Chondrocyte (in vitro differentiated cells): ENCODE results near the gene AKAP13. TPM values are rescaled to one million over a fixed set of nuclear protein-coding genes. Genes with fewer than 3 reads are reported as not detected.
A peak's percentile ranks its signal among the peaks of the same experiment; 100 is the strongest.

Experiments used
- DNase-seq: peaks from one replicate; pipeline ENCODE4 v3.0.0; 2021; ENCODE audit warnings: mixed read lengths, low spot score
- H3K27ac Mint-ChIP-seq: one replicate; pipeline ENCODE4 v1.8.0; 2021; ENCODE audit warnings: mild to moderate bottlenecking, moderate library complexity, mixed read lengths; ENCODE audit not compliant: unreplicated experiment
- H3K27me3 Mint-ChIP-seq: 2 replicates; pipeline ENCODE4 v1.8.0; 2021; ENCODE audit warnings: low read depth, mixed read lengths
- H3K36me3 Mint-ChIP-seq: 2 replicates; pipeline ENCODE4 v1.8.0; 2021; ENCODE audit warnings: low read depth, mixed read lengths
- H3K4me1 Mint-ChIP-seq: 2 replicates; pipeline ENCODE4 v1.8.0; 2021; ENCODE audit warnings: low read depth, mild to moderate bottlenecking, mixed read lengths
- H3K4me3 Mint-ChIP-seq: one replicate; pipeline ENCODE4 v1.8.0; 2021; ENCODE audit warnings: mild to moderate bottlenecking, moderate library complexity, mixed read lengths; ENCODE audit not compliant: unreplicated experiment
- H3K9me3 Mint-ChIP-seq: 2 replicates; pipeline ENCODE4 v1.8.0; 2021; ENCODE audit warnings: low read depth, mixed read lengths
- CTCF ChIP-seq: fragments of 200-600 bp; sonication (generic); IDR thresholded peaks from 2 replicates; pipeline ENCODE4 v1.5.0; 2021; ENCODE audit warnings: antibody characterized with exemption, mild to moderate bottlenecking, moderate library complexity
- total RNA-seq: library from RNA; stranded (reverse); gene quantifications from 3 replicates; pipeline ENCODE4 v1.2.1, GENCODE V29; 2021

Gene AKAP13
- total RNA-seq, 1 donor from 2014 or later, result 80.6 TPM

DNA sequence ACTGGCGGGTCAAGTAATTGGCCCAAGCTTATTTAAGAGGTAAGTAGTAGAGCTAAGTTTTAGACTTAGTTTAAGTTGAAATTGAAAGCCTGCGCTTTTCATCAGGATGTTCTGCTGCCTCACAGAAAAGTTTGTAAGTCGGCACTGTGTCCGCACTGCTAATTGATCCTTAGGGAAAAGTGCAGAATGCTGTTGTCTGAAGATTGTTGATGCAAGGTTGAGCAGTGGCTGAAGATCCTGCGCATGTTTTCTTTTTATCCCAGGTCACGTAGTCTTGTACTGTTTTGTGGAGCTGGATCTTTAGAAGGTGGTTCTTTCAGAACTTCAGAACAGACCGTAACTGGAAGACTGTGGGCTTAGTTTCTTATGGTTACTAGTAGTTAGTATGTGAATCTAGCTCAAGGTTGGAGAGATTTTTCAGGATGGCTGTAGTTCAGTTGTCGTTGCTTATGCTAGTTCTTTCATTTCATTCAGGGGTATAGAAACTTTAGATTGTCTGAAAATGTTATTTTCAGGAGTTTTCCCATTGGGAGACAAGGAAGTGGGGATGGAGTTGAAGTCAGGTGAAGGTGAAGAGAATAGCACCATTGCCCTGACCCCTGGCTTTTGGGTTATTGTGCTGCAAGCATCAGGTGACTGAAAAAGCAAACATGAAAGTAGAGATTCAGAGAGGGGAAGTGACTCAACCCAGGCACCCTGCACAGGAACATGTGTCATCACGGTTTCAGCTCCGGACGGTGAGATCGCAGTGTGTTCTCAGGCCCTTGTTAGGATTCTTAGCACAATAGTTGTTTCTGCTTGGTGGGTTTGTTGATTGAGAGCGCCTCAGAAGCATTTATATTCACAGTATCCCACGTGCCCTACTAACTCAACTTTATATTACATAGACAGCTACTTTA, 32.8 kb downstream of the AKAP13 start:
- peaks cover 3% of the 10 kb centered on the region for H3K9me3 Mint-ChIP-seq
- peaks cover 53% of the 10 kb centered on the region for H3K4me1 Mint-ChIP-seq
- H3K27ac Mint-ChIP-seq, result peak overlapping the region; percentile 76
- TF ChIP-seq CTCF, result no peak
- no peaks in the 10 kb centered on the region for H3K27me3 Mint-ChIP-seq
- H3K36me3 Mint-ChIP-seq, result no peaks in the 10 kb centered on the region
- H3K4me3 Mint-ChIP-seq, result peak overlapping the region; percentile 14
- no peak for DNase-seq

GRCh38 chr15:85414037-85414436, 33.6 kb downstream of the AKAP13 start:
- no peak for TF ChIP-seq CTCF
- Mint-ChIP-seq H3K4me3 (no peak overlapping the region), H3K36me3 (no peaks in the 10 kb centered on the region), H3K27me3 (no peaks in the 10 kb centered on the region), H3K27ac (peak overlapping the region; percentile 15), H3K9me3 (no peaks in the 10 kb centered on the region), H3K4me1 (peaks cover 49% of the 10 kb centered on the region)
- no peak for DNase-seq

DNA sequence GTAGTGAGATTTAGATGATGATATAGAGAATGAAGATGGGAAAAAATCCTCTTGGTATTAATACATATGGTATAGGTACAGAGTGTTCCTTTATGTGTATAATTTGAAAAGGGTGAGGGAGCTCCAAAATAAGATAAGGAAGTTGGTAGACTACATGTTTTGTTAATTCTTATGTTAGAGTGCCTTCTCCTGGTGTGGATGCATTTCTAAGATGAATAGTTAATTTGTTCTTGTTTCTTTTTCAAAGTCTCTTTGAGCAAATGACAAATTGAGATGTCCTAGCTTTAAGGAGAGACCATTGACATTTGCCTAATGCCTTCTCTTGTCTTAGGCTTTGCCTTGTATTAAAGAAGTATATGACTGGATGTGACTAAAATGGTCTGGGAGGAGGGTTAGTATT, 34.1 kb downstream of the AKAP13 start:
- no peaks in the 10 kb centered on the region for H3K9me3 Mint-ChIP-seq
- H3K36me3 Mint-ChIP-seq, result no peaks in the 10 kb centered on the region
- H3K4me3 Mint-ChIP-seq, result no peak overlapping the region
- H3K4me1 Mint-ChIP-seq, result peaks cover 53% of the 10 kb centered on the region
- peak; percentile 74 for TF ChIP-seq CTCF
- H3K27ac Mint-ChIP-seq, result peak overlapping the region; percentile 15
- no peaks in the 10 kb centered on the region for H3K27me3 Mint-ChIP-seq
- DNase-seq, result no peak

DNA sequence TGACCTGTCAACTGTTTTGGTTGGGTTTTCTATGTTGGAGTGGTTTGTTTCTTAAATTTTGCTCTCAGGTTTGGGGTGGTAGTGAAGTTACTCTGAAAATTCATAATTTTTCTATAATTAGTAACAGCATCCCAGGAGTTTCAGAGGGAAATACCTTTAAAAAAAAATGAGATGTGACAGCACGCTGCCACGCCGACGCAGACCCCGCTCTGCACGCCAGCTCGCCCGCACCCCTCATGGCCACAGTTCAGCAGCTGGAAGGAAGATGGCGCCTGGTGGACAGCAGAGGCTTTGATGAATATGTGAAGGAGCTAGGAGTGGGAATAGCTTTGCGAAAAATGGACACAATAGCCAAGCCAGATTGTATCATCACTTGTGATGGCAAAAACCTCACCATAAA, 34.6 kb downstream of the AKAP13 start:
- no peak for TF ChIP-seq CTCF
- H3K27ac Mint-ChIP-seq, result peak overlapping the region; percentile 15
- H3K27me3 Mint-ChIP-seq, result no peaks in the 10 kb centered on the region

GRCh38 chr15:85415783-85416182, 35.4 kb downstream of the AKAP13 start:
- H3K36me3 Mint-ChIP-seq, result no peaks in the 10 kb centered on the region
- no peak overlapping the region for H3K4me3 Mint-ChIP-seq
- H3K27ac Mint-ChIP-seq, result no peak overlapping the region
- TF ChIP-seq CTCF, result no peak
- no peak for DNase-seq
- no peaks in the 10 kb centered on the region for H3K9me3 Mint-ChIP-seq
- H3K27me3 Mint-ChIP-seq, result no peaks in the 10 kb centered on the region
- peaks cover 61% of the 10 kb centered on the region for H3K4me1 Mint-ChIP-seq

More for the DNA sequence above, 34.6 kb downstream of the AKAP13 start:
- no peaks in the 10 kb centered on the region for H3K36me3 Mint-ChIP-seq
- H3K4me3 Mint-ChIP-seq, result no peak overlapping the region
- H3K4me1 Mint-ChIP-seq, result peaks cover 55% of the 10 kb centered on the region
- no peaks in the 10 kb centered on the region for H3K9me3 Mint-ChIP-seq
- no peak for DNase-seq
